Esophagus squamous epithelium (tissue), 4 donors: Measurements from ENCODE around the gene BIVM.

Experiments
- POLR2A ChIP-seq, 4 donors: fragments of 450-650 bp; IDR thresholded peaks; one replicate each; pipeline ENCODE4 v1.6.1; 2017; ENCODE audit warnings: antibody characterized with exemption in 4 of 4, mild to moderate bottlenecking in 4 of 4, moderate library complexity in 3 of 4
- TF ChIP-seq, protein P1 (sequence below), 6 experiments: fragments of 450-650 bp in 4 of 6; fragments of 200-600 bp in 2 of 6; sonication (generic) in 2 of 6; IDR thresholded peaks; one replicate each; pipeline ENCODE4 v1.5.1; 2016 to 2019; ENCODE audit warnings: antibody characterized with exemption in 6 of 6, mild to moderate bottlenecking in 4 of 6, moderate library complexity in 4 of 6

DNA sequence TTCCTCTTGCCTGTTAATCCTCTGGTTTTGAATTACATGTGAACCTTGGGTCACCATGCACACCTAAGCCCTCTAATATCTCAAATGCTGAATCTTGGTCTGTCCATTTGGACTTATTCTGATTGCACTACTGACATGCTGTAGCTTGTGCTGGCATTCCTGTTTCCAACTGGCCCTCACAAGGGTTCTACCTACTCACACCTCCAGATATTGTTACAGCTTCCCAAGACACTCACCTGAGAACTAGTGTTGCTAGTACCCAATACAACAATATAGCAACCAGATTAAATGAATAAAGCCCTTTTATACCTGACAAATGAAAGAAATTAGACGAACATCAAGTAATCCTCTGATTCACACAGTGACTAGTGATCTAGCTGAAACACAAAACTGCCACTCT, 41.9 kb upstream of the BIVM start:
- TF ChIP-seq, protein P1, sequence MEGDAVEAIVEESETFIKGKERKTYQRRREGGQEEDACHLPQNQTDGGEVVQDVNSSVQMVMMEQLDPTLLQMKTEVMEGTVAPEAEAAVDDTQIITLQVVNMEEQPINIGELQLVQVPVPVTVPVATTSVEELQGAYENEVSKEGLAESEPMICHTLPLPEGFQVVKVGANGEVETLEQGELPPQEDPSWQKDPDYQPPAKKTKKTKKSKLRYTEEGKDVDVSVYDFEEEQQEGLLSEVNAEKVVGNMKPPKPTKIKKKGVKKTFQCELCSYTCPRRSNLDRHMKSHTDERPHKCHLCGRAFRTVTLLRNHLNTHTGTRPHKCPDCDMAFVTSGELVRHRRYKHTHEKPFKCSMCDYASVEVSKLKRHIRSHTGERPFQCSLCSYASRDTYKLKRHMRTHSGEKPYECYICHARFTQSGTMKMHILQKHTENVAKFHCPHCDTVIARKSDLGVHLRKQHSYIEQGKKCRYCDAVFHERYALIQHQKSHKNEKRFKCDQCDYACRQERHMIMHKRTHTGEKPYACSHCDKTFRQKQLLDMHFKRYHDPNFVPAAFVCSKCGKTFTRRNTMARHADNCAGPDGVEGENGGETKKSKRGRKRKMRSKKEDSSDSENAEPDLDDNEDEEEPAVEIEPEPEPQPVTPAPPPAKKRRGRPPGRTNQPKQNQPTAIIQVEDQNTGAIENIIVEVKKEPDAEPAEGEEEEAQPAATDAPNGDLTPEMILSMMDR (IDR thresholded peaks at IDR 0.05): no peak
- TF ChIP-seq POLR2A (IDR thresholded peaks at IDR 0.05): no peak
